Measurements from ENCODE around the gene SLC25A18. TPM values are rescaled to one million over a fixed set of nuclear protein-coding genes. Genes with fewer than 3 reads are reported as not detected.

The SLC25A18 gene
- total and polyA plus RNA-seq, 12 donors: 0.16 to 3.1 (median 1.4) TPM; not detected in 1

DNA sequence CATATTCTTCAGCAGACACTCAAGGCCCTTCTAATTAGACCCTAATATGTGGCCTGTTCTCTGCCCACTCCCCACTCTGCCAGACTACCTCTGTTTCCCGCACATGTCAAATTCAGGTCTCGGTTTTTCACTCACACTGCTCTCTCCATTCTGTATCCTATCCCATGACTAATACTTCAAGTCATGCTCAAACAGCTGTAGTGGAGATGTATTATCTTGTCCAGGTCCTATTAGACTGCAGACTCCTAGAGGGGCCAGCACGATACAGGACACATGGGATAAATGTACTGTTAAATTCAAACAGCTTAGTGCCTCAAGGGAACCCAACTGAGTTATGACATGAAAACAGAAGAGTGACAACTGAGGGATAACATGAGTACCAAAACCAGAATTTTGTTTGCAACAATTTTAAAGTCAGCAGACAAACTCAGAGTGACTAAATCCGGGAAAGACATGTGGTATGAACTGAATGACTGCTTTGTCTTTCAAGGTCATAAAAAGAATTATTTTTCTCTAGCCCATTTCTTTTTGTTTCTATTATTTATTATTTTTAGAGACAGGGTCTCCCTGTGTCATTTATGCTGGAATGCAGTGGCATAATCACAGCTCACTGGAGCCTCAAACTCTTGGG is 44.7 kb downstream of the SLC25A18 start:
- 74 to 84% (median 76%) methylated on average over 4 of the region's 4 CpGs for WGBS, 4 donors
- Histone ChIP-seq H3K27ac (peak overlapping the region in 2 of 5 donors; percentile 0 to 15), H3K4me1 (replicated peaks in 1 of 2) (peaks cover 8 to 12% of the 10 kb centered on the region in 2 donors), H3K36me3 (replicated peaks in 1 of 2) (peaks cover 0 to 36% of the 10 kb centered on the region in 2 donors), H3K27me3 (no peaks in the 10 kb centered on the region), H3K4me3 (no peak overlapping the region), H3K9me3 (replicated peaks in 1 of 3) (no peaks in the 10 kb centered on the region)
- intact Hi-C loops (cut with DNase I): no loop called here
- TF ChIP-seq POLR2A (IDR thresholded peaks at IDR 0.05): no peak
- TF ChIP-seq, protein P1, sequence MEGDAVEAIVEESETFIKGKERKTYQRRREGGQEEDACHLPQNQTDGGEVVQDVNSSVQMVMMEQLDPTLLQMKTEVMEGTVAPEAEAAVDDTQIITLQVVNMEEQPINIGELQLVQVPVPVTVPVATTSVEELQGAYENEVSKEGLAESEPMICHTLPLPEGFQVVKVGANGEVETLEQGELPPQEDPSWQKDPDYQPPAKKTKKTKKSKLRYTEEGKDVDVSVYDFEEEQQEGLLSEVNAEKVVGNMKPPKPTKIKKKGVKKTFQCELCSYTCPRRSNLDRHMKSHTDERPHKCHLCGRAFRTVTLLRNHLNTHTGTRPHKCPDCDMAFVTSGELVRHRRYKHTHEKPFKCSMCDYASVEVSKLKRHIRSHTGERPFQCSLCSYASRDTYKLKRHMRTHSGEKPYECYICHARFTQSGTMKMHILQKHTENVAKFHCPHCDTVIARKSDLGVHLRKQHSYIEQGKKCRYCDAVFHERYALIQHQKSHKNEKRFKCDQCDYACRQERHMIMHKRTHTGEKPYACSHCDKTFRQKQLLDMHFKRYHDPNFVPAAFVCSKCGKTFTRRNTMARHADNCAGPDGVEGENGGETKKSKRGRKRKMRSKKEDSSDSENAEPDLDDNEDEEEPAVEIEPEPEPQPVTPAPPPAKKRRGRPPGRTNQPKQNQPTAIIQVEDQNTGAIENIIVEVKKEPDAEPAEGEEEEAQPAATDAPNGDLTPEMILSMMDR (IDR thresholded peaks at IDR 0.05): no peak
- DNase-seq: no peak

DNA sequence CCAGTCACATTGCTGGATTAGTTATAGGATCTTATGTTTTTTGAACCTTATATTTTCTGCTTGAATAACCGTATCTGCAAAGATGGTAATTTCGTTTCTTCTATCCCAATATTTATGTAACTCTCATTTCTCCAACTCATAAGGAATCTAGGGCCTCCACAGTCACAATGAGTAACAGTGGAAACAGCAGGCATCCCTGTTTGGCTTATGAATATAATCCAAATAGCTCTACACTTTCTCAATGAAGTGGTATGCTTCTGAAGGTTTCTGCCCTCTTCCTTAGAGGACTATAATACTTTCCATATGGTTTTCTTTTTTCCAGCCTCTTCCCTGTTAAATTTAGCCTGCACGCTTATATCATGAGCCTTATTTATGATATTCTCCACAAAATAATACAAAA is 48.8 kb downstream of the SLC25A18 start:
- Histone ChIP-seq H3K4me3 (no peak overlapping the region), H3K27ac (no peak overlapping the region), H3K4me1 (replicated peaks in 1 of 2) (peaks cover 8 to 12% of the 10 kb centered on the region in 2 donors), H3K9me3 (replicated peaks in 1 of 3) (no peaks in the 10 kb centered on the region), H3K27me3 (no peaks in the 10 kb centered on the region), H3K36me3 (replicated peaks in 1 of 2) (peaks cover 0 to 36% of the 10 kb centered on the region in 2 donors)
- intact Hi-C loops (cut with DNase I): no loop called here
- WGBS, 4 donors: 57 to 91% (median 73%) methylated on average over 3 of the region's 3 CpGs
- TF ChIP-seq, protein P1 (IDR thresholded peaks at IDR 0.05): no peak
- DNase-seq: no peak

DNA sequence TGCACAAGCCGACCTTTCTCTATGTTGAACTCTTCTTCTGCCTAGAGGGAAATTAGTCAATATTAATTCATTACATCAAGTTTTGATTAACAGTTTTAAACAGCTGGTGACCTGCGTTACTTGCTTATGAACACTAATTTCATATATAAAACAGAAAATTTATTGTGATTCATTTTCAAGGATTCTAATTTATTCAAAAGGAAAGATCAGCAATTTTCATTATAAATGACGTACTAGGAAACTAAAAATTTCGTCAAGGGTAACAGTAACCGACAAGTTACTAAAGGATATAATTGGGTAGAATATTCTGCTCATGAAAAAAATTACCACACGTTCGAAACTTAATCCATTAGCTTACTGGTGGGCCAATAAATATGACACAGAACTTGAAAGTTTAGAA is 50.0 kb downstream of the SLC25A18 start:
- Histone ChIP-seq H3K9me3 (replicated peaks in 1 of 3) (no peaks in the 10 kb centered on the region), H3K27me3 (no peaks in the 10 kb centered on the region), H3K4me3 (no peak overlapping the region), H3K27ac (no peak overlapping the region), H3K36me3 (replicated peaks in 1 of 2) (peaks cover 0 to 45% of the 10 kb centered on the region in 2 donors), H3K4me1 (replicated peaks in 1 of 2) (peaks cover 5 to 7% of the 10 kb centered on the region in 2 donors)
- DNase-seq: no peak
- no peak for TF ChIP-seq POLR2A (IDR thresholded peaks at IDR 0.05)
- TF ChIP-seq, protein P1 (IDR thresholded peaks at IDR 0.05): no peak
- intact Hi-C loops (cut with DNase I): no loop called here
- 85 to 94% (median 92%) methylated on average over 7 of the region's 7 CpGs for WGBS, 4 donors

DNA sequence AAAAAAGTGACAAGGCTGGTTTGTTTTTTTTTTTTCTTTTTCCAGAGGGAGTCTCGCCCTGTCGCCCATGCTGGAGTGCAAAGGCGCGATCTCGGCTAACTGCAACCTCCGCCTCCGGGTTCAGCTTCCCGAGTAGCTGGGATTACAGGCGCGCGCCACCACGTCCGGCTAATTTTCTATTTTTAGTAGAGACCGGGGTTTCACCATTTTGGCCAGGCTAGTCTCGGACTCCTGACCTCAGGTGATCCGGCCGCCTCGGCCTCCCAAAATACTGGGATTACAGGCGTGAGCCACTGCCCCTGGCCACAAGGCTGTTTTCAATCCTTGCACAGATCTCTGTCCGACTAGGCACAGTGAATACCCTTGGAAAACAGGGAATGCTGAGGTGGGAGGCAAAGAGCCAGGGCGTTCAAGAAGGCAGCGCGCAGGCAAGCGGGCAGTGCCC is 64.7 kb downstream of the SLC25A18 start:
- TF ChIP-seq, protein P1 (IDR thresholded peaks at IDR 0.05): no peak
- H3K36me3 ChIP-seq (replicated peaks in 1 of 2): peaks cover 0 to 3% of the 10 kb centered on the region in 2 donors
- H3K9me3 ChIP-seq (replicated peaks in 1 of 3): no peaks in the 10 kb centered on the region
- H3K4me1 ChIP-seq (replicated peaks in 1 of 2): peaks cover 21 to 43% of the 10 kb centered on the region in 2 donors
- H3K27me3 ChIP-seq: no peaks in the 10 kb centered on the region
- 6 to 11% (median 9%) methylated on average over 17 to 24 of the region's 24 CpGs for WGBS, 4 donors
- peak overlapping the region; percentile 86 to 99 (median 92) for H3K4me3 ChIP-seq
- DNase-seq: peak in 2 of 7 donors; percentile 35 to 37
- intact Hi-C loops (cut with DNase I): no loop called here
- H3K27ac ChIP-seq: peak overlapping the region; percentile 84 to 98 (median 94)
